ENCODE measurements around the gene SHC2. TPM values are rescaled to one million over a fixed set of nuclear protein-coding genes. Genes with fewer than 3 reads are reported as not detected.

SHC2 gene
- total RNA-seq, 1 donor from 2014 or later = 35.4 TPM

DNA sequence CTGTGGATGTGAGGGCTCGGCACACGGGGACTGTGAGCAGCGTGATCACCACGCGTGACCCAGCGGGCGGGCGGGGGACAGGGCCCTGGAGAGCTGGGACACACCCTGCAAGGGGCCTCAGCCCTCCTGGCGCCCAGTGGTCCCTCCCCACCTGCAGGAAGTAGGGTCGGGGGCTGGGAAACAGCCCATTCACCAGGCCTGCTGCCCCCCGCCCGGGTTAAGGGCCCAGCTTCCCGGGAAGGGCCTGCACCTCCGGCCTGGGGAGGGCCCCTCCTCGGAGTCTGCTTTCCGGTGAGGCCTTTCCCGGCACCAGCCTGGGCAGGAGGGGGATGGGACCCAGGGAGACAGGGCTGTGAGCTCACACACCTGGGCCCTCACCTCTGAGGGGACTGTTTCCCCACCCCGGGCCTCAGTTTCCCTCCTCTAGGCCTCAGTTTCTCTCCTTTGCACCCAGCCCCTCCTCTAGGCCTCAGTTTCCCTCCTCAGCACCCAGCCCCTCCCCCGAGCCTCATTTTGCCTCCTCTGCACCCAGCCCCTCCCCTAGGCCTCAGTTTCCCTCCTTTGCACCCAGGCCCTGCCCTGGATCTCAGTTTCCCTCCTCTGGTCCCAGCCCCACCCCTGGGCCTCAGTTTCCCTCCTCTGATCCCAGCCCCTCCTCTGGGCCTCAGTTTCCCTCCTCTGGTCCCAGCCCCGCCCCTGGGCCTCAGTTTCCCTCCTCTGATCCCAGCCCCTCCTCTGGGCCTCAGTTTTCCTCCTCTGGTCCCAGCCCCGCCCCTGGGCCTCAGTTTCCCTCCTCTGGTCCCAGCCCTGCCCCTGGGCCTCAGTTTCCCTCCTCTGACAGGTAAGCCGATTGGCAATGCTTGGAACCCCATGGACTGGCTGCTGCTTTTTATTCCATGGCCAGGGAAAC is 33.6 kb upstream of the SHC2 start:
- no peak overlapping the region for H3K27ac Mint-ChIP-seq
- TF ChIP-seq, protein P1, sequence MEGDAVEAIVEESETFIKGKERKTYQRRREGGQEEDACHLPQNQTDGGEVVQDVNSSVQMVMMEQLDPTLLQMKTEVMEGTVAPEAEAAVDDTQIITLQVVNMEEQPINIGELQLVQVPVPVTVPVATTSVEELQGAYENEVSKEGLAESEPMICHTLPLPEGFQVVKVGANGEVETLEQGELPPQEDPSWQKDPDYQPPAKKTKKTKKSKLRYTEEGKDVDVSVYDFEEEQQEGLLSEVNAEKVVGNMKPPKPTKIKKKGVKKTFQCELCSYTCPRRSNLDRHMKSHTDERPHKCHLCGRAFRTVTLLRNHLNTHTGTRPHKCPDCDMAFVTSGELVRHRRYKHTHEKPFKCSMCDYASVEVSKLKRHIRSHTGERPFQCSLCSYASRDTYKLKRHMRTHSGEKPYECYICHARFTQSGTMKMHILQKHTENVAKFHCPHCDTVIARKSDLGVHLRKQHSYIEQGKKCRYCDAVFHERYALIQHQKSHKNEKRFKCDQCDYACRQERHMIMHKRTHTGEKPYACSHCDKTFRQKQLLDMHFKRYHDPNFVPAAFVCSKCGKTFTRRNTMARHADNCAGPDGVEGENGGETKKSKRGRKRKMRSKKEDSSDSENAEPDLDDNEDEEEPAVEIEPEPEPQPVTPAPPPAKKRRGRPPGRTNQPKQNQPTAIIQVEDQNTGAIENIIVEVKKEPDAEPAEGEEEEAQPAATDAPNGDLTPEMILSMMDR (conservative IDR thresholded peaks at IDR 0.05) = no peak

DNA sequence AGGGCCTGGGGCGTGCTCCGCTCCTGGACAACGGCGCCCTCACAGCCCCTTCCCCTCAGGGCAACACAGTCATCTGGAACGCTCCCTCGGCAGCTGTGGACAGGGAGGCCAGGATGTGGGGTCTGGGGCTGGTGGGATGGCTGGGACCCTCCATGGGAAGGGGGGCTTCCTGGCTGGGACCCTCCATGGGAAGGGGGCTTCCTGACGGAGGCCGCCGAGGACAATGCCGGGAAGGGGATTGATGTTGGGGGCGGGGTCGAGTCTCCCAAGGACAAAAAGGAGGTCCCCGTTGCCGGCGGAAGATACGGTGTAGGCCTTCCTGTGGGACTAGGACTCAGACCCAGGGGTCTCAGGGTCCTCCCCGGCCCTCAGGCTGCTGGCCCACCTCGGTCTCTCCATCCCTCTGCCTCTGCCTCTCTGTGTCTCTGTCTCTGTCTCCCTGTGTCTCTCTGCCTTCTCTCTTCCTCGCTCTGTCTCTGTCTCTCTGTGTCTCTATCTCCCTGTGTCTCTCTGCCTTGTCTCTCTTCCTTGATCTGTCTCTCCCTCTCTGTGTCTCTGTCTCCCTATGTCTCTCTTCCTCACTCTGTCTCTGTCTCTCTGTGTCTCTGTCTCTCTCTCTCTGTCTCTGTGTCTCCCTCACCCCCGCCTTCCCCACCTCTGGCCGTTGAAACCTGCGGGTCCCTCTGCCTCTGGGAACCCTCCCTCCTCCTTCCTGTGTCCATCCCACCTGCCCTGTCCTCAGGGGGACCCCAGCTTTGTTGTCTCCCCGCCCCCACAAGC is 32.7 kb upstream of the SHC2 start:
- no peaks in the 10 kb centered on the region for H3K4me1 Mint-ChIP-seq (ENCODE audit: unreplicated experiment)
- no peak for DNase-seq (ENCODE audit: extremely low spot score, unreplicated experiment)
- H3K4me3 Mint-ChIP-seq = peak overlapping the region; percentile 71
- H3K27me3 Mint-ChIP-seq = peaks cover 13% of the 10 kb centered on the region
- H3K36me3 Mint-ChIP-seq = no peaks in the 10 kb centered on the region
- no peaks in the 10 kb centered on the region for H3K9me3 Mint-ChIP-seq
- peak overlapping the region; percentile 50 for H3K27ac Mint-ChIP-seq
- TF ChIP-seq, protein P1 (conservative IDR thresholded peaks at IDR 0.05) = no peak

More for the DNA sequence above, 33.6 kb upstream of the SHC2 start:
- H3K4me1 Mint-ChIP-seq (ENCODE audit: unreplicated experiment) = no peaks in the 10 kb centered on the region
- no peaks in the 10 kb centered on the region for H3K9me3 Mint-ChIP-seq
- no peak overlapping the region for H3K4me3 Mint-ChIP-seq
- H3K36me3 Mint-ChIP-seq = no peaks in the 10 kb centered on the region
- DNase-seq (ENCODE audit: extremely low spot score, unreplicated experiment) = no peak
- H3K27me3 Mint-ChIP-seq = peaks cover 19% of the 10 kb centered on the region

DNA sequence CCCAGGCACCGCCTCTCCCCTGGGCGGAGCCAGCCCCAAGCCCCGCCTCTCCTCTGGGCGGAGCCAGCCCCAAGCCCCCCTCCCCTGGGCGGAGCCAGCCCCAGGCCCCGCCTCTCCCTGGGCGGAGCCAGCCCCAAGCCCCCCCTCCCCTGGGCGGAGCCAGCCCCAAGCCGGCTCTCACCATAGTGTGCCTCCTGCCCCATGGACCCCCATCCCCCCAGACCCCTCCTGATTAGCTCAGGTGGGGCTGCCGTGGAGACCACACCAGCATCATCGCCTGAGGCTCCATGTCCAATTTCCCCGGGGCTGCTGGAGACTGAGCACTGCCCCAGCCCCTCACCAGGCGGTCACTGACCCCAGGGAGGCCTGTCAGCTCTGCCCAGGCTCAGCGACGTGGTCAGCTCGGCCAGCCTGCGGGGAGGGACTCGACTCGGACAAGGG is 31.3 kb upstream of the SHC2 start:
- Mint-ChIP-seq H3K27me3 (peaks cover 8% of the 10 kb centered on the region), H3K36me3 (no peaks in the 10 kb centered on the region), H3K4me1 (ENCODE audit: unreplicated experiment) (no peaks in the 10 kb centered on the region), H3K27ac (no peak overlapping the region), H3K4me3 (no peak overlapping the region), H3K9me3 (no peaks in the 10 kb centered on the region)
- DNase-seq (ENCODE audit: extremely low spot score, unreplicated experiment) = no peak
- TF ChIP-seq, protein P1 (conservative IDR thresholded peaks at IDR 0.05) = no peak

DNA sequence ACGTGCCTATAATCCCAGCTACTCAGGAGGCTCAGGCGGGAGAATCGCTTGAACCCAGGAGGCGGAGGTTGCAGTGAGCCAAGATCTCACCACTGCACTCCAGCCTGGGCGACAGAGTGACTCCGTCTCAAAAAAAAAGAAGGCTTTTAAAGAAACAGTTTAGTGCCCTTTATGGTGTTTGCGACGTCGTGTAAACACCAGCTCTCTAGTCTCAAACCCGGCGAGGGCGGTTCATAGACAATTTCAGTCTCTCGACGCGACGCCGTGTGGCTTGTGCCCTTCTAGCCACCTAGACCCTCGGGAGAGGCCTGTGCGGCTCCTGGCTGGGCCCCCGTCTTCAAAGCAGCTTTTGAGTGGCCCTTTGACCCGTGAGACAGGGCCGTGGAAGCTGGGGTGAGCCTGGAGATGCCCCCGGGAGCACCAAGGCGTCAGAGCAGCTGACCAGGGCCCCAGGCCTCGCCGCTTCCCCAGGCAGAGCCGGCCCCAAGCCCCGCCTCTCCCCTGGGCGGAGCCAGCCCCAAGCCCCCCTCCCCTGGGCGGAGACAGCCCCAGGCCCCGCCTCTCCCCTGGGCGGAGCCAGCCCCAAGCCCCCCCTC is 30.4 kb upstream of the SHC2 start:
- Mint-ChIP-seq H3K4me1 (ENCODE audit: unreplicated experiment) (no peaks in the 10 kb centered on the region), H3K9me3 (no peaks in the 10 kb centered on the region), H3K4me3 (no peak overlapping the region), H3K36me3 (no peaks in the 10 kb centered on the region), H3K27ac (no peak overlapping the region), H3K27me3 (peaks cover 9% of the 10 kb centered on the region)
- DNase-seq (ENCODE audit: extremely low spot score, unreplicated experiment) = no peak
- TF ChIP-seq, protein P1 (conservative IDR thresholded peaks at IDR 0.05) = no peak

DNA sequence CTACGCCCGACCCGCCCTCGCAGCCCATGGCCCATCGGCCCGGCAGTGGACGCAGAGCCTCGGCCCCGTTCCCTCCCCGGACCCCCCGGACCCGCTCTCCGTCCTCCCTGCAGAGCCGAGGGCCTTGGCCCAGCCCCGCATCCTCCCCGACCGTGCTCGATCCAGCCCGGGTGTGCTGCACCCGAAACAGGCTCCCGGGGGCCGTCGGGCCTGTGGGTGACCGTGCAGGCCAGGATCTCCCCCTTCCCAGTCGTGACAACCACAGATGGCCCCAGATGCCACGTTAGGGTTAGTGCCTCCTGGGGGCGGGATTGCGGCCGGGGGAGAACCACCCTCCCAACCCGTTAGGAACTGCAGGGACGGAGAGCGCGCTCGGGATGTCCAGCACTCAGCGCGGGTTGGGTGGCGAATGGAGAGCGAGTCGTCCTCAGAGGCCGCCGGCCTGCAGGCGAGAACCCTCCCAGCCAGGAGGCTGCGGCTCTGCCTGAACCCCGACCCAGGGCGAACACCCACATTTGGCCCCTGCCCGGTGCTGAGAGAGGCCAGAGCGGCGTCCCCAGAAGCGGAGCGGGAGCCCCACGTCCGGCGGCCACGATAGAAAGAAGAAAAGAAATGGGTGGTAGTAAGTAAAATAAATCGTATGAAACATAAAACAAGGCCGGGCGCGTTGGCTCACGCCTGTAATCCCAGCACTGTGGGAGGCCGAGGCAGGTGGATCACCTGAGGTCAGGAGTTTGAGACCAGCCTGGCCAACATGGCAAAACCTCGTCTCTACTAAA is 28.8 kb upstream of the SHC2 start:
- Mint-ChIP-seq H3K36me3 (no peaks in the 10 kb centered on the region), H3K9me3 (no peaks in the 10 kb centered on the region), H3K27me3 (peaks cover 17% of the 10 kb centered on the region), H3K4me1 (ENCODE audit: unreplicated experiment) (peaks cover 6% of the 10 kb centered on the region), H3K4me3 (peak overlapping the region; percentile 84), H3K27ac (peak overlapping the region; percentile 56)
- no peak for DNase-seq (ENCODE audit: extremely low spot score, unreplicated experiment)
- TF ChIP-seq, protein P1 (conservative IDR thresholded peaks at IDR 0.05) = no peak

All from type B pancreatic cell (in vitro differentiated cells).